Panc1 (cell line): Measurements from ENCODE around the gene GALNT9. TPM values are rescaled to one million over a fixed set of nuclear protein-coding genes. Genes with fewer than 3 reads are reported as not detected.

Experiments
- ATAC-seq: fragments of 200-7000 bp; cut with Tn5 transposase; 2 replicates; pipeline ENCODE4 v1.9.1; 2020; ENCODE audit warnings: mild to moderate bottlenecking, moderate library complexity
- BruUV-seq: library from RNA; stranded (reverse); fragments of 400-500 nt; replicated peaks from 2 replicates; lab custom pipeline; 2021; lab: Mats Ljungman, UMichigan
- CTCF ChIA-PET: fragments of 300-600 bp; sonication (Branson Sonifier 250); formaldehyde crosslinking; loops from one replicate; lab custom pipeline; 2022; ENCODE audit warnings: antibody characterized with exemption; lab: Charles Lee
- POLR2A ChIA-PET: fragments of 300-600 bp; sonication (Branson Sonifier 250); formaldehyde crosslinking; loops from one replicate; lab custom pipeline; 2022; ENCODE audit warnings: antibody characterized with exemption; lab: Charles Lee
- DNase-seq: peaks from one replicate; pipeline ENCODE4 v3.0.0-alpha.2; 2010; ENCODE audit warnings: low read depth, low spot score
- H3K27ac ChIP-seq: 2 replicates; pipeline ENCODE4 v1.5.1; 2011; ENCODE audit warnings: mild to moderate bottlenecking, low read length, inconsistent platforms
- H3K27me3 ChIP-seq: fragments of 200-500 bp; sonication (Bioruptor generic); 2 replicates; pipeline ENCODE4 v1.6.0; 2014; ENCODE audit warnings: low read length, inconsistent platforms; ENCODE audit not compliant: control insufficient read depth, insufficient read depth
- H3K36me3 ChIP-seq: fragments of 200-500 bp; sonication (Bioruptor generic); 2 replicates; pipeline ENCODE4 v1.5.1; 2014; ENCODE audit warnings: inconsistent platforms, mild to moderate bottlenecking, low read length, moderate library complexity; ENCODE audit not compliant: control insufficient read depth, insufficient read depth
- H3K4me1 ChIP-seq: 2 replicates; pipeline ENCODE4 v1.5.1; 2011; ENCODE audit warnings: inconsistent platforms, mild to moderate bottlenecking, low read length, moderate library complexity; ENCODE audit not compliant: control insufficient read depth, insufficient read depth
- H3K4me3 ChIP-seq, 2 experiments: 2 replicates each; pipeline ENCODE4 v1.5.1; 2011 to 2012; ENCODE audit warnings: low read depth in 2 of 2, low read length in 2 of 2, mild to moderate bottlenecking in 2 of 2, inconsistent platforms in 1 of 2, moderate library complexity in 1 of 2
- H3K9me3 ChIP-seq: fragments of 200-500 bp; sonication (Bioruptor generic); 2 replicates; pipeline ENCODE4 v1.5.1; 2014; ENCODE audit warnings: low read depth, mild to moderate bottlenecking, inconsistent platforms, low read length, moderate library complexity; ENCODE audit not compliant: control insufficient read depth, insufficient read depth
- CTCF ChIP-seq: fragments of 450-650 bp; IDR thresholded peaks from 2 replicates; pipeline ENCODE4 v1.5.1; 2017; ENCODE audit warnings: mild to moderate bottlenecking
- POLR2AphosphoS5 ChIP-seq: IDR thresholded peaks from 2 replicates; pipeline ENCODE4 v1.6.1; 2012; ENCODE audit warnings: mild to moderate bottlenecking, low read depth, low read length, moderate library complexity
- REST ChIP-seq, 2 experiments: IDR thresholded peaks; 2 replicates each; pipeline ENCODE4 v1.6.1; 2011 to 2012; ENCODE audit warnings: low read depth in 2 of 2, control low read depth in 1 of 2, low read length in 1 of 2, mild to moderate bottlenecking in 1 of 2, moderate library complexity in 1 of 2; ENCODE audit not compliant: insufficient read depth in 1 of 2
- SIN3A ChIP-seq: IDR thresholded peaks from 2 replicates; pipeline ENCODE4 v1.6.1; 2012; ENCODE audit warnings: low read depth, mild to moderate bottlenecking, low read length, moderate library complexity, borderline replicate concordance; ENCODE audit not compliant: insufficient read depth
- TCF7L2 ChIP-seq: IDR thresholded peaks from 2 replicates; pipeline ENCODE4 v1.6.1; 2011; ENCODE audit warnings: mild to moderate bottlenecking, low read depth, low read length, inconsistent platforms
- in situ Hi-C: cut with HindIII; loops from 2 replicates; pipeline ENCODE4 v1.10.0; 2016; ENCODE audit warnings: low sequenced_read_pairs, low pct_unique_long_range_greater_than_20kb
- intact Hi-C: fragments of 100-400 bp; cut with micrococcal nuclease; formaldehyde crosslinking; loops from one replicate; pipeline ENCODE4 v1.10.0; 2022; ENCODE audit not compliant: unreplicated experiment
- total RNA-seq: library from RNA; stranded (reverse); gene quantifications from one replicate; pipeline ENCODE4 v1.2.1, GENCODE V29; 2021; ENCODE audit not compliant: unreplicated experiment

Gene GALNT9
- total RNA-seq, 1 experiment from 2014 or later, result 0.33 TPM

- H3K36me3 ChIP-seq, result no peaks in the 10 kb centered on the region
- no TSS peak for BruUV-seq
- no peak overlapping the region for H3K27ac ChIP-seq
- H3K27me3 ChIP-seq, result no peaks in the 10 kb centered on the region; the same call in 1 of the 2 replicates
- H3K4me1 ChIP-seq, result no peaks in the 10 kb centered on the region
- CTCF ChIA-PET, result no interaction called here
- POLR2A ChIA-PET, result no interaction called here
- H3K9me3 ChIP-seq, result no peaks in the 10 kb centered on the region
- intact Hi-C loops, result no loop called here
- no peak for DNase-seq
- no peak overlapping the region for H3K4me3 ChIP-seq
- no peak for ATAC-seq
- TF ChIP-seq REST (IDR thresholded peaks at IDR 0.05; ENCODE audit: insufficient read depth in 1 of 2, low read depth in 2 of 2, low read length in 1 of 2), result no peak
- no peak for TF ChIP-seq CTCF
- no peak for TF ChIP-seq POLR2AphosphoS5
- TF ChIP-seq TCF7L2, result no peak
- TF ChIP-seq SIN3A, result no peak
- in situ Hi-C loops, result no loop called here
Observed at GRCh38 chr12:132364348-132364902, 35.0 kb upstream of the GALNT9 start.

- ChIA-PET CTCF (no interaction called here), POLR2A (no interaction called here)
- H3K4me1 ChIP-seq, result no peaks in the 10 kb centered on the region
- no TSS peak for BruUV-seq
- H3K27me3 ChIP-seq, result no peaks in the 10 kb centered on the region
- intact Hi-C loops (no loop called here), in situ Hi-C loops (no loop called here)
- H3K36me3 ChIP-seq, result no peaks in the 10 kb centered on the region
- no peak overlapping the region for H3K27ac ChIP-seq
- no peak for DNase-seq
- TF ChIP-seq POLR2AphosphoS5, result no peak
- no peak overlapping the region for H3K4me3 ChIP-seq
- no peaks in the 10 kb centered on the region for H3K9me3 ChIP-seq
- no peak for ATAC-seq
Observed at GRCh38 chr12:132363661-132364347, 34.4 kb upstream of the GALNT9 start.

GRCh38 chr12:132362996-132363660 lies 33.7 kb upstream of the GALNT9 start:
- no peak for DNase-seq
- TF ChIP-seq REST (IDR thresholded peaks at IDR 0.05; ENCODE audit: insufficient read depth in 1 of 2, low read depth in 2 of 2, low read length in 1 of 2), result no peak
- no peak for TF ChIP-seq SIN3A
- Histone ChIP-seq H3K36me3 (no peaks in the 10 kb centered on the region), H3K27ac (no peak overlapping the region), H3K9me3 (no peaks in the 10 kb centered on the region), H3K27me3 (no peaks in the 10 kb centered on the region), H3K4me1 (no peaks in the 10 kb centered on the region), H3K4me3 (no peak overlapping the region)
- BruUV-seq, result no TSS peak
- CTCF ChIA-PET, result no interaction called here
- in situ Hi-C loops (no loop called here), intact Hi-C loops (no loop called here)
- POLR2A ChIA-PET, result no interaction called here
- ATAC-seq, result no peak
